Psoas muscle (tissue), 8 donors: ENCODE results near the gene HIPK4. TPM values are rescaled to one million over a fixed set of nuclear protein-coding genes. Genes with fewer than 3 reads are reported as not detected.

Experiments used
- ATAC-seq, 4 donors: fragments of 200-7000 bp; cut with Tn5 transposase; one replicate each; pipeline ENCODE4 v1.9.1; 2020; ENCODE audit warnings: moderate library complexity in 3 of 4, mild to moderate bottlenecking in 2 of 4
- DNase-seq, 2 donors: peaks; one replicate each; pipeline ENCODE4 v3.0.0-alpha.2; 2020
- H3K27ac ChIP-seq: fragments of 200-600 bp; one replicate; pipeline ENCODE4 v1.8.0; 2022
- H3K27me3 ChIP-seq, 3 donors: fragments of 200-600 bp in 1 of 3; one replicate each; pipeline versions ENCODE4 v1.6.1 to v1.8.0; 2013 to 2022; ENCODE audit warnings: low read length in 2 of 3, mild to moderate bottlenecking in 2 of 3, moderate library complexity in 1 of 3; ENCODE audit not compliant: insufficient read depth in 3 of 3
- H3K36me3 ChIP-seq, 2 donors: fragments of 200-600 bp in 1 of 2; one replicate each; pipeline versions ENCODE4 v1.6.1 to v1.8.0; 2013 to 2022; ENCODE audit warnings: low read depth in 1 of 2, mild to moderate bottlenecking in 1 of 2, moderate library complexity in 1 of 2; ENCODE audit not compliant: insufficient read depth in 1 of 2
- H3K4me1 ChIP-seq: fragments of 200-600 bp; one replicate; pipeline ENCODE4 v1.8.0; 2022
- H3K4me3 ChIP-seq: fragments of 200-600 bp; one replicate; pipeline ENCODE4 v1.8.0; 2022; ENCODE audit warnings: mild to moderate bottlenecking
- H3K9me3 ChIP-seq: fragments of 200-600 bp; one replicate; pipeline ENCODE4 v1.8.0; 2022
- CTCF ChIP-seq: fragments of 200-600 bp; IDR thresholded peaks from one replicate; pipeline ENCODE4 v1.8.0; 2022; ENCODE audit warnings: antibody characterized with exemption
- whole genome bisulfite sequencing, 3 donors: extraction: QIAGEN DNeasy Blood & Tissue Kit; methylation state at CpG; one replicate each; pipeline versions ENCODE4 v1.1.6 to v1.1.7; 2013; 5-methylcytosine and 5-hydroxymethylcytosine counted together
- intact Hi-C, 2 donors: fragments of 100-400 bp; cut with DNase I; formaldehyde crosslinking; loops; one replicate each; pipeline versions ENCODE4 v1.11.0 to v1.14.2; 2022
- polyA plus RNA-seq, 3 donors: library from polyadenylated mRNA; stranded (reverse); fragments of 200-250 nt; gene quantifications; one replicate each; pipeline ENCODE4 v1.2.3, GENCODE V29; 2013
- total RNA-seq, 4 donors: library from RNA; stranded (reverse); fragmentation: NEBNext Ultra II Directional in 2 of 4; extraction: Animal tissue kit (Norgen Biotek cat#: 25700) in 2 of 4; gene quantifications; one replicate each; pipeline versions ENCODE4 v1.2.1 to v1.2.4, GENCODE V29; 2021 to 2023
- donor health status: healthy with polysubstance abuse.
- donor health status: DM: no; HTN: no; CAD: no; lungs with moderate emphysema.
- donor health status: Bipolar disorder and iron deficiency.
- donor health status: healthy.
- donor health status: DM: yes; HTN: yes; CAD: no.
- donor health status: DM: no; HTN: no; CAD: no.
- donor health status: DM: no; HTN: no; CAD: no.
- donor health status: DM: yes; HTN: yes; CAD: no.

HIPK4 gene
- total and polyA plus RNA-seq, 7 donors: 0.03 to 0.11 (median 0.08) TPM; not detected in 4

GRCh38 chr19:40425450-40426287 lies 35.7 kb upstream of the HIPK4 start, which contains the start of gene SERTAD1:
Gene SERTAD1, minus strand, starts transcription at chr19:40425992. Its CDS starts 2,446 bp downstream, at chr19:40423546.
- peak within 1 kb of the TSS; percentile 88 for H3K4me3 ChIP-seq
- peak within 1 kb of the TSS; percentile 99 for H3K27ac ChIP-seq
- no peaks in the 10 kb centered on the region for H3K9me3 ChIP-seq
- no peaks in the 10 kb centered on the region for H3K27me3 ChIP-seq
- DNase-seq (peak; percentile 99 to 100), ATAC-seq (peak; percentile 85 to 88 (median 86))
- intact Hi-C loops: no loop called here
- peaks cover 0 to 21% of the 10 kb centered on the region in 2 donors for H3K36me3 ChIP-seq
- peaks cover 29% of the 10 kb centered on the region for H3K4me1 ChIP-seq
- peak; percentile 71 for TF ChIP-seq CTCF
- WGBS, 3 donors: 0 to 1% (median 0%) methylated on average over 69 to 75 of the region's 75 CpGs

DNA sequence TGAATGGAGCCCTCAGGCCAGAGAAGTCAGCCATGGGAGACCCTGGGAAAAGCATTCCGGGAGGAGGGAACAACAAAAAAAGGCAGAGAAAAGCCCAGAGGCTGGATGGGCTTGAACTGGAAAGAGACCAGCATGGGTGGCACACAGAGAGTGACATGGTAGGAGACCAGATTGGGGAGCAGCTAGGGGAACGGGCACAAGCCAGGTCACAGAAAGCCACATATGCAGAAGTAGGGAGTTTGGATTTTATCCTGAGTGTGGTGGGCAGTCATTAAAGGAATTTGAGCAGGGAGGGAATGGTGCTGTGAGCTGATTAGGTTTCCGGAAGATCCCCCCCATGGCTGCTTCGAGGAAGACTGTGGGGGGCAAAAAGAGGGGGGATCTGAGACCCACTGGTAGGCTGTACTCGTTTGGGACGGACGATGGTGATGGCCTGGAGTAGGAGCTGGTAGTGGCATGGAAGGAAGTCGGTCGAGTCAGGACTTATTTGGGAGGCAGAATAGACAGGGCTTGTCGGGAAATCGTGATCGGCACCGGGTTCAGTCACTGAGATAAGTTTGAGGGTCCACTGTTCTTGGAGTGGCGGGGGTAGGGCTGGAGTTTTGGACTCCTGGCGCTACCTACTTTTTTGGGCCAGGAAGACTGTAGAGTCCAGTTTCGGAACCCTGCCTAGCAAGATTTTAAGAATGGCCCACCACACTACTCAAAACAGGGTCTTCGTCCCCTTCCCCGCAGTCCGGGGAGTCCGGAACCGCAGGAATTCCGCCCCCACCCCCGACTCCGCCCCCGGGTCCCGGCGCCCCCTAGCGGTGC lies 34.9 kb upstream of the HIPK4 start:
- Histone ChIP-seq H3K4me1 (peaks cover 29% of the 10 kb centered on the region), H3K27ac (peak overlapping the region; percentile 99), H3K4me3 (peak overlapping the region; percentile 88), H3K36me3 (peaks cover 0 to 21% of the 10 kb centered on the region in 2 donors), H3K9me3 (no peaks in the 10 kb centered on the region), H3K27me3 (no peaks in the 10 kb centered on the region)
- 0 to 2% (median 1%) methylated on average over 27 to 28 of the region's 28 CpGs for WGBS, 3 donors
- DNase-seq (no peak), ATAC-seq (no peak)
- no peak for TF ChIP-seq CTCF
- intact Hi-C loops: loop anchor here in 1 of 2 donors (1.0 kb wide), 1 partner anchor 18 kb away; no protein-coding TSS in a partner anchor

DNA sequence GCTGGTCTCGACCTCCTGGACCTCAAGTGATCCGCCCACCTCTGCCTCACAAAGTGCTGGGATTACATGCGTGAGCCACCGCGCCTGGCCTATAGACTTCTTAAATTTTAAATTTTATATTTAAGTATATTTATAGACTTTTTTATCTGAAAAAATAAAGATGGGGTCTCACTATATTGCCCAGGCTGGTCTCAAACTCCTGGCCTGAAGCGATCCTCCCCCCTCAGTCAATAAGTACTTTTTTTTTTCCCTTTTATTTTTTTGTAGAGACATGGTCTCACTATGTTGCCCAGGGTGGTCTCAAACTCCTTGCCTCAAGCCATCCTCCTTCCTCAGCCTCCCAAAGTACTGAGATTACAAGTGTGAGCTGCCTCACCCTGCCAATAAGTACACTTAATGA lies 34.0 kb upstream of the HIPK4 start:
- no peak for TF ChIP-seq CTCF
- H3K27me3 ChIP-seq: no peaks in the 10 kb centered on the region
- H3K4me3 ChIP-seq: peak overlapping the region; percentile 88
- WGBS, 3 donors: 90 to 95% (median 90%) methylated on average over 6 of the region's 6 CpGs
- ATAC-seq (no peak), DNase-seq (no peak)
- peaks cover 29% of the 10 kb centered on the region for H3K4me1 ChIP-seq
- no peaks in the 10 kb centered on the region for H3K9me3 ChIP-seq
- peaks cover 0 to 21% of the 10 kb centered on the region in 2 donors for H3K36me3 ChIP-seq
- intact Hi-C loops: loop anchor here in 1 of 2 donors (1.0 kb wide), 1 partner anchor 19 kb away; no protein-coding TSS in a partner anchor
- H3K27ac ChIP-seq: peak overlapping the region; percentile 99

DNA sequence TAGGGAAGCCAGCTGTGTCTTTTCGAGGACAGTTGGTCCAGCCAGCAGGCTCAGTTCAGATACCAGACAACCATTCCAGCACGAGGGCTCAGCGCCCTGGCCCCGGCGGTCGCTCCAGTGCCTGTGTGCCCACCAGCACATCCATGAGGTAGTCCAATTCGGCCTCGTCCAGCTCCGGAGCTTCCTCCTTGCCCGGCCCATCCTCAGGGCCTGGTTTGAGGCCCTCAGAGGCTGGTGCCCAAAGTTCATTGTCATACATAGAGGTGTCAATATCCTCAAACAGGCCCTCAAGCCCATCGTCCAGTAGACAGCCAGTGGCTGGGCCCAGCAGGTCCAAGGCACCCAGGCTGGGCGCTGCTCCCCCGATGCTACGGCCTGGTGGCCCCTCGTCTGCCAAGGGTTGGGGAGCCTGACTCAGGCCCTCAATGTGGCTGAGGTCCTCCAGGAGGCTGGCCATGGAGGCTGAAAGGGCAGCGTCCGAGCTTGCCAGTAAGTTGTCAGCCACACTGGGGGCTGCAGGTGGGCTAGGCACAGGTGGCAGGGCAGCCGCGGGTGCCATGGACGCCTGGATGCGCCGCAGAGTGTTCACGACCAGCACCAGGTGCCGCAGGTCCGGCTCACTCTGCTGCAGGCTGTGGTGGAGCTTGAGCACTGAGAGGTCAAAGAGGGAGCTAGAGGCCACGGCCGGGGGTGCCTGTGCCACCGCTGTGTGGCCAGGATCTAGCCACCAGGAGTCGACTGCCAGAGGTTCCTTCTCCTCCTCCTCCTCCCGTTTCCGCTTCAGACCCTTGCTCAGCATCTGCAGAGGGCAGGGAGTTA lies 33.0 kb upstream of the HIPK4 start:
- intact Hi-C loops: no loop called here
- Histone ChIP-seq H3K36me3 (peaks cover 0 to 21% of the 10 kb centered on the region in 2 donors), H3K27me3 (no peaks in the 10 kb centered on the region), H3K4me3 (peak overlapping the region; percentile 88), H3K4me1 (peaks cover 29% of the 10 kb centered on the region), H3K27ac (peak overlapping the region; percentile 99), H3K9me3 (no peaks in the 10 kb centered on the region)
- ATAC-seq: no peak
- WGBS, 3 donors: 73 to 82% (median 76%) methylated on average over 29 to 31 of the region's 31 CpGs
- DNase-seq: no peak
- no peak for TF ChIP-seq CTCF
